Suprapubic skin (tissue), 4 donors: ENCODE data around the gene CD47. TPM values are rescaled to one million over a fixed set of nuclear protein-coding genes. Genes with fewer than 3 reads are reported as not detected.

Experiments used
- DNase-seq, 2 donors: peaks; one replicate each; pipeline ENCODE4 v3.0.0-alpha.2; 2019; ENCODE audit warnings: low spot score in 2 of 2
- H3K27ac ChIP-seq: fragments of 200-600 bp; sonication (generic); one replicate; pipeline ENCODE4 v1.5.1; 2019
- H3K27me3 ChIP-seq: fragments of 200-600 bp; sonication (generic); one replicate; pipeline ENCODE4 v1.5.1; 2019
- H3K36me3 ChIP-seq: fragments of 200-600 bp; sonication (generic); one replicate; pipeline ENCODE4 v1.5.1; 2019
- H3K4me1 ChIP-seq: fragments of 200-600 bp; sonication (generic); one replicate; pipeline ENCODE4 v1.5.1; 2019
- H3K4me3 ChIP-seq: fragments of 200-600 bp; sonication (generic); one replicate; pipeline ENCODE4 v1.5.1; 2019; ENCODE audit warnings: mild to moderate bottlenecking
- H3K9me3 ChIP-seq: fragments of 200-600 bp; sonication (generic); one replicate; pipeline ENCODE4 v1.5.1; 2019
- CTCF ChIP-seq, 2 donors: fragments of 200-600 bp in 1 of 2; fragments of 450-650 bp in 1 of 2; sonication (generic) in 1 of 2; IDR thresholded peaks; one replicate each; pipeline ENCODE4 v1.5.1; 2016 to 2019; ENCODE audit warnings: antibody characterized with exemption in 2 of 2, mild to moderate bottlenecking in 1 of 2, moderate library complexity in 1 of 2
- EP300 ChIP-seq: sonication (generic); formaldehyde crosslinking; IDR thresholded peaks from one replicate; pipeline ENCODE4 v1.6.1; 2017; ENCODE audit warnings: antibody characterized with exemption
- POLR2A ChIP-seq, 2 donors: fragments of 450-650 bp; IDR thresholded peaks; one replicate each; pipeline ENCODE4 v1.6.1; 2017; ENCODE audit warnings: antibody characterized with exemption in 2 of 2, mild to moderate bottlenecking in 2 of 2, moderate library complexity in 2 of 2
- POLR2AphosphoS5 ChIP-seq, 3 donors: sonication (generic); formaldehyde crosslinking; IDR thresholded peaks; one replicate each; pipeline ENCODE4 v1.6.1; 2017; ENCODE audit warnings: antibody characterized with exemption in 3 of 3
- WGBS: methylation state at CpG from one replicate; pipeline ENCODE4 v1.1.5; 2018; 5-methylcytosine and 5-hydroxymethylcytosine counted together
- total RNA-seq, 4 donors: library from RNA; depleted of rRNA; stranded (reverse); fragments of >200 nt; gene quantifications; one replicate each; pipeline ENCODE4 v1.1.0, GENCODE V29; 2016

CD47 gene
- total RNA-seq, 4 donors from 2014 or later = 37.8 to 94.4 (median 41.8) TPM

- TF ChIP-seq POLR2AphosphoS5 (IDR thresholded peaks at IDR 0.05) (no peak), POLR2A (IDR thresholded peaks at IDR 0.05) (no peak), CTCF (IDR thresholded peaks at IDR 0.05) (no peak), EP300 (no peak)
- H3K27ac ChIP-seq = no peak overlapping the region
- 90% methylated on average over 9 of the region's 9 CpGs for WGBS
Observed at GRCh38 chr3:108099679-108100428, 9.0 kb upstream of the CD47 start.

GRCh38 chr3:108099244-108099643 lies 8.4 kb upstream of the CD47 start:
- Histone ChIP-seq H3K27ac (no peak overlapping the region), H3K4me1 (no peaks in the 10 kb centered on the region), H3K36me3 (no peaks in the 10 kb centered on the region), H3K27me3 (no peaks in the 10 kb centered on the region), H3K9me3 (no peaks in the 10 kb centered on the region), H3K4me3 (no peak overlapping the region)
- TF ChIP-seq POLR2A (IDR thresholded peaks at IDR 0.05) (no peak), CTCF (IDR thresholded peaks at IDR 0.05) (no peak), EP300 (no peak), POLR2AphosphoS5 (IDR thresholded peaks at IDR 0.05) (no peak)
- DNase-seq = no peak
- 64% methylated on average over 3 of the region's 3 CpGs for WGBS

More at GRCh38 chr3:108099679-108100428, 9.0 kb upstream of the CD47 start:
- no peak overlapping the region for H3K4me3 ChIP-seq
- no peaks in the 10 kb centered on the region for H3K27me3 ChIP-seq
- H3K4me1 ChIP-seq = no peaks in the 10 kb centered on the region
- no peaks in the 10 kb centered on the region for H3K36me3 ChIP-seq
- H3K9me3 ChIP-seq = no peaks in the 10 kb centered on the region
- DNase-seq = no peak

- Histone ChIP-seq H3K36me3 (no peaks in the 10 kb centered on the region), H3K27me3 (no peaks in the 10 kb centered on the region), H3K9me3 (no peaks in the 10 kb centered on the region), H3K4me1 (no peaks in the 10 kb centered on the region), H3K4me3 (no peak overlapping the region), H3K27ac (no peak overlapping the region)
- whole genome bisulfite sequencing = 90% methylated on average over 2 of the region's 2 CpGs
- DNase-seq = no peak
- no peak for TF ChIP-seq CTCF (IDR thresholded peaks at IDR 0.05)
- TF ChIP-seq EP300 = no peak
- no peak for TF ChIP-seq POLR2A (IDR thresholded peaks at IDR 0.05)
Observed at GRCh38 chr3:108098003-108098370, 7.2 kb upstream of the CD47 start.

GRCh38 chr3:108097322-108098002 lies 6.6 kb upstream of the CD47 start:
- Histone ChIP-seq H3K27ac (no peak overlapping the region), H3K9me3 (no peaks in the 10 kb centered on the region), H3K4me3 (no peak overlapping the region), H3K4me1 (no peaks in the 10 kb centered on the region), H3K27me3 (no peaks in the 10 kb centered on the region), H3K36me3 (no peaks in the 10 kb centered on the region)
- WGBS = 91% methylated on average over 8 of the region's 8 CpGs
- TF ChIP-seq POLR2AphosphoS5 (IDR thresholded peaks at IDR 0.05) (no peak), EP300 (no peak), POLR2A (IDR thresholded peaks at IDR 0.05) (no peak), CTCF (IDR thresholded peaks at IDR 0.05) (no peak)
- no peak for DNase-seq

- TF ChIP-seq POLR2AphosphoS5 (IDR thresholded peaks at IDR 0.05) = no peak
- TF ChIP-seq EP300 = no peak
- TF ChIP-seq POLR2A (IDR thresholded peaks at IDR 0.05) = no peak
- no peak for TF ChIP-seq CTCF (IDR thresholded peaks at IDR 0.05)
- H3K27ac ChIP-seq = no peak overlapping the region
- peaks cover 1% of the 10 kb centered on the region for H3K4me1 ChIP-seq
- no peaks in the 10 kb centered on the region for H3K36me3 ChIP-seq
- H3K27me3 ChIP-seq = no peaks in the 10 kb centered on the region
- no peak for DNase-seq
- H3K4me3 ChIP-seq = no peak overlapping the region
- WGBS = 87% methylated on average over 9 of the region's 9 CpGs
- no peaks in the 10 kb centered on the region for H3K9me3 ChIP-seq
Observed at GRCh38 chr3:108096532-108097321, 5.9 kb upstream of the CD47 start.
